CD4-positive, alpha-beta T cell treated with Interleukin-15 for 1 hour (primary cell): ENCODE results near the gene TSGA10IP.

Source experiments
- DNase-seq: peaks from one replicate; pipeline ENCODE4 v3.0.0-alpha.2; 2020

The TSGA10IP gene

DNA sequence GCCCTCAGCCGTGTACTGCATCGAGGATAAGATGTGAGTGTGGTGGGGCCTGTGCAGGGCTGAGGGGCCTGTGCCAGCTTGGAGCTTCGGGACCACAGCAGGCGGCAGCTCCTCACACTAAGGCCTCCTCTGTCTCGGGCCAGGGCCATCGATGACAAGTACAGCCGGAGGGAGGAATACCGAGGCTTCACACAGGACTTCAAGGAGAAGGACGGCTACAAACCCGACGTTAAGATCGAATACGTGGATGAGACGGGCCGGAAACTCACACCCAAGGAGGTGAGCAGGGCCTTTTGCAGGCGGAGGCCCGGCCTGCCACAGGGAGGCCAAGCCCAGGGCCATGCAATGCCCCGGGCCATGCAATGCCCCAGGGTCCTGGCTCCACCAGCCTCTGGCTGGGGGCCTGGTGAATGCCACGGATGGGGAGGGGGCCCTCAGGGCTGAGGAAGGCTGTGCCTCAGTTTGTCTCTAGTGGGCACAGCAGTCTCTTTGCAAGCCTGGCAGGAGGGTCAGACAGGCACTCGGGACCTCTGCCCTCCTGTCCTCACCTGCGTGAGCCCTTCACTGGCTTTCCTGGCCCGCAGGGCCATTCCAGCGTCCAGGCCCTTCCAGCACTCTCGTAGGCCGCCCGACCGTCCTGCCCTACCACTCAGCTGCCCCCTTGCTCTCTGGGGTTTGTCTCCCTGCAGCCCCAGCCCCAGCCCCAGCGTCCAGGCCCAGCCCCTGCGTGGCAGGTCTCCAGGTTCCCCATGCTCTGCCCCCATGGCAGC is 32.5 kb downstream of the TSGA10IP start:
- DNase-seq = no peak

DNA sequence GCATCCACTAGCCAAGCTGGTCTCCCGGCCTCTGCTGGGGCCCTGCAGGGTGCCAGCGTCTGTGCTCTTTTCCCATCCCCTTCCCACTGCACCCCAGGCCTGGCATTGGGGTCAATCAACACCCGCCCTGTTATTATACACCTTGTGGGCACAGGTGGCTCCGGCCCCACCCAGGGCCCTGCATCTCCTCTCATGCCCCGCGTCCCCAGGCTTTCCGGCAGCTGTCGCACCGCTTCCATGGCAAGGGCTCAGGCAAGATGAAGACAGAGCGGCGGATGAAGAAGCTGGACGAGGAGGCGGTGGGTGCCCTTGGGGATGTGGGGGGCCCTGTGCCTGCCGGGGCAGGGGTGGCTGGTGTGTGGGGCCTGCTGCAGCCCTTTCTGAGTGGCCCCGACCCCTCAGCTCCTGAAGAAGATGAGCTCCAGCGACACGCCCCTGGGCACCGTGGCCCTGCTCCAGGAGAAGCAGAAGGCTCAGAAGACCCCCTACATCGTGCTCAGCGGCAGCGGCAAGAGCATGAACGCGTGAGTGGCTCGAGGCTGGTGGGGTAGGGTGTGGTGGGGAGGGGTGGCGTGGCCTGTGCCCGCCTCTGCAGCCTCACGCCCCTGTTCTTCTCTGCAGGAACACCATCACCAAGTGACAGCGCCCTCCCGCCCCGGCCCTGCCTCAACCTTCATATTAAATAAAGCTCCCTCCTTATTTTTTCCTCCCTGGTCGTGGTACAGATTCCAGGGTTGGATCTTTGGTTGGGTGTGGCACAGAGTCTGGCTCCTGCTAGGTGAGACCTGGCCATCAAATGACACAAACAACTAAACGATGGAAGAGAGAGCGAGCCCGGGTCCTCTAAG is 33.3 kb downstream of the TSGA10IP start:
- no peak for DNase-seq

DNA sequence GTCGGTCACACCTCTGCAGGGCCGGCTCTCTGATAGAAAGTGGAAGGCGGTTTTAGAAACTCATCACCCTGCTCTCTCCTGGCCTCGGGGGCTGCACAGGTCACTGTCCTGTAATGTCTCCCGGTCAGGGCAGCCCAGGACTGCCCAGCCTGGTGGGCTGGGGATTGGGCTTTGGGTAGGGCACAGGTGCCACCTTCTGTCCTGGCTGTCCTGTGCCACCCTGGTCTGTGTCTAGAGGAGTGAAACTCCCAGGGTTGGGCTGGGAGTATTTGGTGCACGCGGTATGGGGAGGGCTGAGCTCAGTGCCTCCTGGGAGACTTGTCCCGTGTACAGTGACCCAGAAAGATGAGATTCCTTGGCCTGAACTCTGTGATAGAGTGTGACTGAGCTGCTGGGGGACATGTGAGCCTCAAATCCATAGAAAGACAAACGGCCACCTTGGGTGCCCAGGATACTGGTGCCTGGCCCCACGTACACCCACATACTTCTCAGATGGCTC is 34.0 kb downstream of the TSGA10IP start:
- DNase-seq = no peak

DNA sequence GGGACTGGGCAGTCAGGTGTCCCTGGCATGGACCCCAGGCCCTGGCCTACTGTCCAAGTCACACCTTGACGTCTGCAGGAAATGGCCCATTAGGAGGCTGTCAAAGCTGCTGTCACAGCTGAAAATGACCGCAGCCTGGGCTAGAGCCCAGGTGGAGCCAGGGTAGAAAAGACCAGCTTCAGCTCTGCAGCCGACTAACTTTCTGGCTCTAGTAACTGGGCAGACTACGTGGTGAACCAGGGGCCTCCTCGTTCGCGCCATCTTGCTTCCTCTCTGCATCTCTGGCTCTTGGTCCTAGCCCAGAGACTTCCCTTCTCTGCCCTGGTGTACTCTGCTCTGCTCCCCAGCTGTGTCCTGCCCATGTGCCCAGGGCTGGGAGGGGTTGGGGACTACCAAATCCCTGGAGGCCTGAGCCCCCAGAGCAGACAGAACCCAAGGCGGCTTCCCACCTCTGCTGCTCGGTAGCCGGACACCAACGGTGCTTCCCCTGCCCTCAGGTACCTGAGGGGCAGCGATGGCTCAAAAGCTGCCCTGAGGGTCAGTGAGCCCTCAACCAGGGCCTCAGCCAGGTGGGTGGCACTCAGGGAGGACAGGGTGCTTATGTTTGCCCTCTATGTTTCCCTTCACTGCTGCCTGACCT is 35.9 kb downstream of the TSGA10IP start:
- no peak for DNase-seq

DNA sequence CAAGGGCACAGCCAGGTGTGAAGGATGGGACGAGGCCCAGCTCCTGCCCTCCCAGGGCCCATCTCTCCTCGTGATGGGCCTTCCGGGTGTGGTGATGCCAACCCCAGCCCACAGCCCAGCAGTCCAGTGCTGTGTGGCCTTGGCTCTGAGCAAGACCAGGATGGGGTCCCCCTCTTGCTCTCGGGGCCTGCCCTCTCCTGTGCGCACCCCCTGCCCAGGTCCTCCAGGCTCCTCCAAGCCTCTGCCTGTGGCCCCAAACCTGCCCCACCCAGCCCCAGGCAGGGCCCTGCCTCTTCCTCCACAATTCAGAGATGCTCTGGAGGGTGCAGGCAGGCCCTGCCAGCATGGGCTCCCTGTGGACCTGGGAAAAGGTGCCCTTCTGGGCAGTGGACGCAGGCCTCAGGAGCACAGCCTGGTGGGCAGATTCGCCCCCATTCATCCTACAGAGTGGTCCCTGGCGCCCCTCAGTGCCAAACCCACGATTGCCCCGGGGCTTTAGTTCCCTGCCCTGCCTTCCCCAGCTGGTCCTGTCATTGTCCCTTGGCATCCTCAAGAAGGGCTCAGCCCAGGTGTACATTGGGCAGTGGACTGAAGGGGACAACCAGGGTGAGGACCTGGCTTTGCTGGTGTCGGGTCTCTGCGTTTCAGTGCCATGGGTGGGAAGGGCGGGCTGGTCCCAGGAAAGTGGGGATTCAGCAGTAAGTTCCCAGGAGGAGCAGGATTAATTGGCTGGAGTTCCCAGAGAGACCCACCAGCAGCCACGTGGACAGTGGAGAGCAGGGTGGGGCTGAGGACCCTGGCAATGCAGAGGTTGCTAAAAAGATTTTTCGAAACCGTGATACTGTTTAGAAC is 36.9 kb downstream of the TSGA10IP start:
- no peak for DNase-seq

DNA sequence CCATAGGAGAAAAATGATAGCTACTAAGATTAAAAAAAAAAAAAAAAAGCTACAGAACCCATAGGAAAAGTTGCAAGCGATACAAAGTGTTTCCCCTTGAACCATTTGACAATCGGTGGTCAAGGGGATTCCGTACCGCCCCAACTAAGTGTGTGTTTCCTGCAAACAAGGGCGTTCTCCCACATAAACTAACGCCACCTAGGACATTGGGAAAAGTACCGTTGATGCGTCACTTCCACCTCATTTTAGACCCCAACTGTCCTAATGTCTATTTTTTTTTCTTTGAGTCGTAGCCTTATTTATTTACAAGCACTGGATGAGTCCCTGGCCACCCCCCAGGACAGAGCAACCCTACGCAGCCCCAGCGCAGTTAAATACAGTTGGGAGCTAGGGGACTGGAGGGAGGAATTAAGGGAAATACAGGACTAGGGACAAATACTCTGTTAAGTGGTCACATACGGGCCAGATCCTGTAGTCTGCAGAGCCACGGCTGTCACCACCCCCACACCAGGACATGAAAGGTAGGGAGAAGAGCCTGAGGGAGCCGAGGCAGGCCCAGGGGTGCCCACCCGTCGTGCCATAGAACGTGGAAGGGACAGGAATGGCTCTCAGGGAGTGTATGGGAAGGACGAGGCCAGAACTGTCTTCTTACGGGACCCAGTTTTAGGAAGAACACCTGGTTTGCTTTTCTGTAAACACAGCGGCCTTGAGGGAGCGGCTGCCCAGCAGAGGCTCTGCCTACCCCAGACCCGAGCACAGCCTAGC is 37.7 kb downstream of the TSGA10IP start:
- no peak for DNase-seq

DNA sequence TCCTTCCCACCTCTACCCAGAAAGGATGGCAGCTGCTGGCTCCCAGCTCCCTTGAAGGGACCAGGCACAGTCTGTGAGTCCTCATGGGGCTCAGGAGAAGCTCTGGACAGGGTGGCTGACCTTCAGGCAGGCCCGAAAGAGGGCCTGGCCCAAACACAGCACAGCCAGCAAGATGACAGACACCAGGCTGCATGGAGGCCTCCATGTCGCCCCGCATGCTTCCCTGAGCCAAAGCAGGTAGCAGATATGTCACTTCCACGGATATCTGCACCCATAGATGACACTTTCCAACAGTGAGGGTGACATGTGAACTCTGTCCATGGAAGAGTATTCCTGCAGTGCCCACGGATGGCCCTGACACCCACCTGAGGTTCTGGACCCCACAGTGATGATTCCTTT is 38.3 kb downstream of the TSGA10IP start:
- DNase-seq = no peak

DNA sequence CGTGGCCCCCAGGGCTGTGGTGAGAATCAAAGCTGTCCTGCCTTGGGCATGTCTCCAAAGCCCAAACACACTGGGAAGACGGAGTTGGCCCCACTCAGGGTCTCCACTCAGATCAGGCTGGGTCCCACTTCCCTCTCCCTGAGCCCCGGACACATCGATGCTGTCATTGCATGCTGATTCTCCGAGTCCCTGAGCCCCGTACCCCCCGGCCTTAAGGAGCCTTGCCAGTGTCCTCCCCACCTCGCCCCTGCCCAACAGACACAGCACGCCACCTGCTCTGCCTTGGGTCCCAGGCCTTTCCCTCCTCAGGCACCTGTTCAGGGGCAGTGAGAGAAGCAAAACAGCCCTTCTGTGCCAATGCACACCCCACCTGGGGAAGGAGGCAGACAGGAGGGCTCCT is 42.1 kb downstream of the TSGA10IP start:
- no peak for DNase-seq

DNA sequence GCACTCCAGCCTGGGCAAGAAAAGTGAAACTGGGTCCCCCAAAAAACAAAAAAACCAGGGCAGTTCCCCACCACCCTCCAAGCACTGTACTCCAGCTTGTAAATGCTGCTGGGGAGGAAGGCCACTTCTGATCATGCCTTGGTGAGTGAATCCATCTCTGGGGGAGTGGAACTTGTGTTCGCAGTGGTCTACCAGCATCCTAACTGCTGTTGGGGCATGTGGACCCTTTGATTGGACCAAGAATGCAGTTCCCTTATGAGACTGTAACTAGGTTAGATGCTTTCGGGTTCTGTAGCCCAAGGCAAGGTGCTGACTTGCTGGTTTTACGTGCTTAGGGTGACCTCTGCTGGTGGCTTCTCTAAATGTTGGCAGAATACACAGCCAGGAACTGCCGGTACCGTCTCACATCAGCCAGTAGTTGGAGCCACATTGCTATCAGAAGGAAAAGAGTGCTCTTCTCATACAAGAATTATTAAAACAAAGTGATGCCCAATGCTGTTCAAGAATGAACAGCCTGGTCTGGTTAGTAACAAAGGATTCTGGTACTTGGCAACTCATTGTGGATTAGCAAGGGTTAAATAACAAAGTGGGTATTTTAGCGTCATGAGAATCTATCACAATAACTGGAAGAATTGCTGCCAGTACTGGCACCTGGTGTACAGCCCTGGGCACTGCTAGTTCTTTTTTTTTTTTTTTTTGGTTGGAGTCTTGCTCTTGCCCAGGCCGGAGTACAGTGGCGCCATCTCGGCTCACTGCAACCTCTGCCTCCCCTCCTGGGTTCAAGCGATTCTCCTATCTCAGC is 43.7 kb downstream of the TSGA10IP start:
- DNase-seq = peak; percentile 93

DNA sequence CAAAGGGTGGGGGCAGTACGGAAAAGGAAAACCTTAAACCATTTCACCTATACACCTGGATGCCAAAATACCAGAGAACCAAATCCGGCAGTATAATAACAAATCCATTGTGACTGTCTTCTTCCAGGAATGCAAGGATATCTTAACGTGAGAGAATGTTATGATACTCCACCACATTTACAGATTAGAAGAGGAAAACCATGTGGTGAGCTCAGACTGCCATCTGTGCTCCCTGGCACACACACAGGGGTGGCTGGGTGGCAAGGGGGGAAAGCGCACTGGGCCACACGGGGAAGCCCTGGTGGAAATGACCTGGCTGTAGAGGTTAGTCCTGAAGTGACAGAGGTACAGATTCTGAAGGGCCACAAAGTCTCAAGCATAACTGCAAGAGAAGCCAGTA is 46.8 kb downstream of the TSGA10IP start:
- no peak for DNase-seq

DNA sequence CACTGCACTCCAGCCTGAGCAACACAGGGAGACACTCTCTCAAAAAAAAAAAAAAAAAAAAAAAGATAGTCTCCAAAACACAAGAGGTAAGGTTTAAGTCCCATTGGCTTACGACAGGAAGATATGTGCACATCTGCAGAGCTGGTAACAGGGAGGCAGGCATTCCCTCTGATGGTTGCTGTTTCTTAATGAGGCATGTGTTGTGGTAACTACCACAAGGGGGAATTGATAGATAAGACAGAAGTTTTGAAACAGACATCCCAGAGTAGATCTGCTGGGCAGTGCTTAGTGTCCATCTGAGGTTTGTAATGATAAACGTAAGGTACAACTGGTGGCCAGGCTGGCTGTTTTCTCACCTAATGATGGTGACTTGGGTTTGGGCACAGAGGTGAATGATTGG is 52.0 kb downstream of the TSGA10IP start:
- DNase-seq = no peak

DNA sequence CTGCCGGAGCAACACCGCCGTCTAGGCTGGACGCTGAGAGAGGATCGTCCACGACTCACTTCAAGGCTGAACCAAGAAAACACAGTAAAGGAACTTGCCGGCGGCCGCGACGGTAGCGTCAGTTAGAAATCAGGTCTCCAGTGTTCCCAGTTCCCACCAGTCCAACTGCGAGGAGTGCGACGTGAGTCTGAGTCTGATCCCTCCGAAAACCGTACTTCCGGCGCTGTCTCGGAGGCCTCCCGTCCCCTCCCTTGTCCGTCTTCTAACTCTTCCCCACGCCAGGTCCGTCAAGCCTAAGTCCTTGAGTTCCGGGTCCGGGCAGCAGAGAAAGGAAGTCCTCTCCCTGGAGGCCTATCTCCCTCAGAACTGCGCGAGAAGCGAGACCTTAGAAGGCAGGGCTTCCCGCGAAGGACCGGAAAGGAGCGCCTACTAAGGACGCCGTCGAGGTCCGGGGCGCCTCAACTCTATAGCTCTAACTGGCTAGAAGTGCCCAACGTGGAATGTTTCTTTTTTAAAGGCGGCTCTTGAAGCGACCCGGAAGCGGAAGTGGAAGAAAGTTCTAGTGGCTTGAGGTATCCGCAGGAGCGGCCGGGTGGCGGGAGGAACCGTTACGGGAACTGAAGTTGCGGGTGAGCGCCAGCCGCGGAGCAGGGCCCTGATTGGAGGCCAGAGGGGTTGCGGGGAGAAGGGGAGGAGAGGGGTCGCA is 56.8 kb downstream of the TSGA10IP start, which contains the start of the genes BANF1 and EIF1AD:
TSS of gene BANF1 (plus strand) at position 562 of the 706 bp plus-strand sequence. CDS start 748 bp downstream, outside the sequence.
TSS of gene EIF1AD (minus strand) at position 216 of the 706 bp plus-strand sequence. CDS start 1,768 bp downstream, outside the sequence.
- peak; percentile 92 for DNase-seq

DNA sequence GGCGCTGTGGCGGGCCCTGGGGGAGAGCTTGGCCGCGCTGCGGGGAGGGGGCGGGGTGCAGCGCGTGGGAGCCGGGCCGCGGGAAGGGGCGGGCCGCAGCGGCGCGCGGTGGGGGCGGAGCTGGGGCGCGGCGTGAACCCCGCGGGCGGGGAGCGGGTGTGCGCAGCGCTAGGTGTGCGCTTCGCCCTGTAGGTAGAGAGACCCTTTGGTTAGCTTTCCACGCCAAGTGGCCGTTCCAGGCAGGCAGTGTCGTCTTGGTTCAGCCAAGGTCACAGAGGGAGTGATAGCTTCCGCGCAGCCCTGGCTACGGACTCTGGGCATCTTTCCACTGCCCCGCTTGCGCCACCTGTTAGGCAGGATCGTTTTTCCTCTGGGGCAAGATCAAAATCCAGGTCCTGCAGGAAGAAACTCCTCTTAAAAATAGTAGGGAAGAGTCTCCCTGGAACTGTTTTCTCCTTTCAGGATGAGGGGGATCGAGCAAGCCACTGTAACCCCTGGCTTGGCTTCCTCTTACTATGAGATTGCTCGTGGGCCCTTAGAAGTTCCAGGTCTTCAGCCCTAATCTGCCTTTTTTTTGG is 57.5 kb downstream of the TSGA10IP start:
- no peak for DNase-seq

DNA sequence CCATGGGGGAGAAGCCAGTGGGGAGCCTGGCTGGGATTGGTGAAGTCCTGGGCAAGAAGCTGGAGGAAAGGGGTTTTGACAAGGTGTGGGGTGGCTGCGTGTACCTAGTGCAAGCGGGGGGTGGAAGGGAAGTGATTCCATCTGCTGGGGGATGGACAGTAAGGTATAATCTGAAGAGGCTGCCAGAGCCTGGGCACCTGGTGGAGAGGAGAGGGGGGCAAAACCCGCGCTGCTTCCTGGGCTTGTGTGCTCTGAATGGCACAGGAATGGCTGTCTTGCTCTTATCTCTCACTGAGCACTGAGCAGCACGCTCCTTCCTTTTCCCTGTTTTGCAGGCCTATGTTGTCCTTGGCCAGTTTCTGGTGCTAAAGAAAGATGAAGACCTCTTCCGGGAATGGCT is 58.0 kb downstream of the TSGA10IP start:
- no peak for DNase-seq

DNA sequence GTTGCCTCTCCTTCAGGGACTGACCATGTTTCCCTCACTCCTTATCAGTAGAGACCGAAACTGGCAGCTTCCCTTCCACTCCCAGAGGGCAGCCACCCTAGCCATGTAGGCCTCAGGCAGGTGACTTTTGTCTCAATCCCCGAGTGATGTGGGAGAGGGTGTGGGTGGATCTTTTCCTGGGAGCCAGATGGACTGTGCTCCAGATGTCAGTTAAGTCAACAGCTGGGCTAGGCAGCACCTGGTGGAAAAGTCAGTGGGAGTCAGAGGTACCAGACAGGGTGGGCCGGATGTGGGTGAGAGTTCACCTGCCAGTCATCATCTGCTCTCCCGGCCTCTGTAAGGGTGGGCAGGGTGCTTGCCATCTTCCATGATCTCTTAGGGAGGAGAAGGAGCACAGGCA is 58.9 kb downstream of the TSGA10IP start:
- DNase-seq = no peak

DNA sequence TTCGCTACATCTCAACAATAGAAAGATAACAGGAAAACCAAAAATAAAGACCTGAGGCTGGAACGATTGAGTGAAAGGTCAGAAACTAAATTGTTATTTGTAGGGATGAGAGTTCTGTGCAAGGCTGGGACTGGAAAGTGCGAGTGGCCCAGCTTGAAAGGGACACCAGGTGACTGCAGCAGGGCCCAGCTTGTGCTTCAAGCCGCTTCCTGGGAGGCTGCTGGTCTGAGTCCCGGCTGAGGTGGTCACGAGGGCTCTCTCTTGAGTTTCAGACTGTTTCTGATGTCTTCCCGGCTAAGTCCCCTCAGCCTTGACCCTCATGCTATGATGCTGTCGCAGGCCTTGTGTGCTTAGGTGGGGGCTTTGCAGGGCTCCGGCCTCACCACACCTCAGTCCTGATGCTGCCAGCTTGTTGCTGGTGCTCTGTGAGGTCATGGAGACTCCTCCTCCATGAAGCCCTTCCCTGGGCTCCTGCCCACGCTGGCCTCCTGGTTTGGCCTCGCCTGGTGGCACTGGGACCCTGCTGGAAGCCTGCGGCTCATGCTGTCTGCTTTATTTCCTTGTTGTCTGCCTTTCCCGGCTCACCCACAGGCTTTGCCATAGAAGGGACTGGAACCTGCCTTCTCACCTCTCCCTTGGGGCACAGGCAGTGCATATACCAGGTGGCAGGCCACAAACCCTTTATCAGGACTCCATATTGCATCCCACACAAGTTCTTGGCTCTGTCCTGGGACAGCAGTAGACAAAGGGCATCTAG is 61.0 kb downstream of the TSGA10IP start:
- DNase-seq = no peak

DNA sequence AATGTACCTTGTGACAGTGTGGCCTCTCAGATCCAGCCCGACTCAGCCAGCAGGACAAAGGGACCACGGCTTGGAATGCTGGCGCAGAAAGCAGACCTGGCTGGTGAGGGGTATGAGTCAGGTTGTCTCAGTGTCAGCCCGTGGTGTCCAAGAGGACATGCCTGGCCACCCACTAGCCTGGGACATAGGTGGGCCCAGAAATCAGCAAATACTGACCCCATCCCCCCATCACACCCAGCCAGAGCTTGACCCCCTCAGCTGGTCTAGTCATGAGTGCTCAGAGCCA is 61.6 kb downstream of the TSGA10IP start:
- DNase-seq = no peak

DNA sequence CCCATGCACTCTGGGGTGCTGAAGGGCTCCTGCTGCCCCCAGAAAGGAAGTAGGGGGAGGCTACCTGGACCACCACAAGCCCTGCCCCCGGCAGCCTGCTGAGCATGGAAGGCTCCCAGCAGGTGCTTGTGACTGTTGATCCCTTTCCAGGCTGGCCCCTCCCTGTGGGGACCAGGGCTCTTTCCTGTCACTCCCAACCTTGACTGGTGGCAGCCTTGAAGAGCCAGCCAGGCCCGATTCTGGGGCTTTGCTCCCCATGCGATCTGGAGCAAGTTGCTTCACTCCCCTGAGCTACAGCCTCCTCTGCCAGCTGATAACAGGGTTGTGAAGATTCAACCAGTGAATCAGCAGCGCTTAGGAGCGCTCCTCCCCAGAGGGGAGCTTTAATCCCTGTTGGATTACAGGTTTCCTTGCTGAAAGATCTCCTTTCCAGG is 61.9 kb downstream of the TSGA10IP start:
- DNase-seq = no peak

DNA sequence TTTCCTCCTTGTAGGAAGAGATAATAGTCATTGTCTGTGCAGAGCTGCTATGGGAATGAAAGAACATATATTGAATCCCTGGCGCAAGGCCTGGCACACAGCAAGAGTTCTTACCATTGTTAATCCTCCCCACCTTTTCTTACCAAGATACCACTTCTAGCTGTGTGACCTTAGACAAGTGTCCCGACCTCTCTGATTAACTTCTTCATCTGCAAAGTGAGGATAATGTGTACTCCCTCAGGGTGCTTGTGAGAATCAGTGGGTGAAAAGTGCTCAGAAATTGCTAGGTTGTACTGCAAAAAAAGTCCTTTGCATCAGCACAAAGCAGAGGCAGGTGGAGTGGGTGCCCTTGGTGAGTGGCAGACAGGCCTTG is 62.8 kb downstream of the TSGA10IP start:
- no peak for DNase-seq
